Measurements from ENCODE around the gene INO80C.

Gene INO80C

GRCh38 chr18:35463050-35463449 is 34.7 kb downstream of the INO80C start:
- Histone ChIP-seq H3K27ac (peak overlapping the region; percentile 37 to 47), H3K4me1 (peaks cover 0 to 52% (median 19%) of the 10 kb centered on the region in 4 donors), H3K4me3 (no peak overlapping the region), H3K27me3 (no peaks in the 10 kb centered on the region), H3K9me3 (no peaks in the 10 kb centered on the region), H3K36me3 (peaks cover 0 to 8% (median 0%) of the 10 kb centered on the region in 3 donors)
- DNase-seq = no peak
- TF ChIP-seq CTCF (IDR thresholded peaks at IDR 0.05) = no peak
- intact Hi-C loops (cut with DNase I; ENCODE audit: low total_unique reads) = no loop called here

- intact Hi-C loops (cut with DNase I; ENCODE audit: low total_unique reads) = no loop called here
- no peak overlapping the region for H3K4me3 ChIP-seq
- peaks cover 0 to 73% (median 19%) of the 10 kb centered on the region in 4 donors for H3K4me1 ChIP-seq
- no peak for DNase-seq
- H3K27ac ChIP-seq = peak overlapping the region; percentile 7 to 48
- no peaks in the 10 kb centered on the region for H3K36me3 ChIP-seq
- H3K9me3 ChIP-seq = no peaks in the 10 kb centered on the region
- no peaks in the 10 kb centered on the region for H3K27me3 ChIP-seq
- TF ChIP-seq CTCF (IDR thresholded peaks at IDR 0.05) = no peak
Measured at GRCh38 chr18:35460736-35461161, 37.0 kb downstream of the INO80C start.

DNA sequence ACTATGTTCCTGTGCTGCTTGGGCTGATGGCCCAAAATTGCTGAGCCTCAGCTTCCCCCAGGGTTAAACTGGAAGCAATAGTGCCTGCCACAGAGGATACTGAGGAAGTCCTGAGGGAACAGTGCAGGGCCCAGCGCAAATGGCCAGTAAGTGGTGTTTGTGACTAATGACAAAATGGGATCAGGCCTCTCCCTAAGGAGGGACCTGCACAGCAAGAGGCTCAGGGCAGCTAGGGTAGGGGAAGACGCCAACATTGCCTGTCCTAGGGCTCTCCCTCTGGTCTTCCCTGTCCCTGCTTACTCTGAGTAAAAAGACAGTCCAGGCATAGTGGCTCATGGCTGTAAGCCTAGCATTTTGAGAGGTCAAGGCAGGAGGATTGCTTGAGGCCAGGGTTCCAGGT is 37.8 kb downstream of the INO80C start:
- no peak for TF ChIP-seq CTCF (IDR thresholded peaks at IDR 0.05)
- no peaks in the 10 kb centered on the region for H3K9me3 ChIP-seq
- DNase-seq = no peak
- no peaks in the 10 kb centered on the region for H3K27me3 ChIP-seq
- intact Hi-C loops (cut with DNase I; ENCODE audit: low total_unique reads) = no loop called here
- H3K4me1 ChIP-seq = peaks cover 0 to 73% (median 19%) of the 10 kb centered on the region in 4 donors
- no peak overlapping the region for H3K27ac ChIP-seq
- H3K36me3 ChIP-seq = no peaks in the 10 kb centered on the region
- H3K4me3 ChIP-seq = no peak overlapping the region

- peak overlapping the region; percentile 4 to 6 for H3K27ac ChIP-seq
- peaks cover 0 to 73% (median 19%) of the 10 kb centered on the region in 4 donors for H3K4me1 ChIP-seq
- no peak overlapping the region for H3K4me3 ChIP-seq
- H3K9me3 ChIP-seq = no peaks in the 10 kb centered on the region
- H3K27me3 ChIP-seq = no peaks in the 10 kb centered on the region
- TF ChIP-seq CTCF (IDR thresholded peaks at IDR 0.05) = no peak
- intact Hi-C loops (cut with DNase I; ENCODE audit: low total_unique reads) = no loop called here
- H3K36me3 ChIP-seq = no peaks in the 10 kb centered on the region
- DNase-seq = no peak
Measured at GRCh38 chr18:35458677-35459441, 38.9 kb downstream of the INO80C start.

GRCh38 chr18:35458271-35458670 is 39.5 kb downstream of the INO80C start:
- H3K4me1 ChIP-seq = peaks cover 0 to 73% (median 19%) of the 10 kb centered on the region in 4 donors
- H3K27ac ChIP-seq = peak overlapping the region; percentile 4 to 6
- no peaks in the 10 kb centered on the region for H3K36me3 ChIP-seq
- TF ChIP-seq CTCF (IDR thresholded peaks at IDR 0.05) = no peak
- no peaks in the 10 kb centered on the region for H3K9me3 ChIP-seq
- intact Hi-C loops (cut with DNase I; ENCODE audit: low total_unique reads) = no loop called here
- no peak for DNase-seq
- H3K4me3 ChIP-seq = no peak overlapping the region
- no peaks in the 10 kb centered on the region for H3K27me3 ChIP-seq
